Stimulated activated CD4-positive, alpha-beta T cell treated with anti-CD3 and anti-CD28 coated beads, Interleukin-2, amount 100 ng/mL, for 4 hours (primary cell): ENCODE measurements around the gene ARHGAP26.
A peak's percentile ranks its signal among the peaks of the same experiment; 100 is the strongest.

ENCODE experiments used
- DNase-seq: peaks from one replicate; pipeline ENCODE4 v3.0.0-alpha.2; 2020; ENCODE audit warnings: low read depth

The ARHGAP26 gene

GRCh38 chr5:143166661-143167420, 396.7 kb downstream of the ARHGAP26 start:
- no peak for DNase-seq

GRCh38 chr5:143168171-143168741, 398.1 kb downstream of the ARHGAP26 start:
- no peak for DNase-seq

GRCh38 chr5:143168921-143169810, 399.0 kb downstream of the ARHGAP26 start:
- no peak for DNase-seq

- DNase-seq = no peak
Observed at GRCh38 chr5:143170104-143170503, 399.9 kb downstream of the ARHGAP26 start.

- no peak for DNase-seq
Observed at GRCh38 chr5:143170977-143171376, 400.8 kb downstream of the ARHGAP26 start.

GRCh38 chr5:143172739-143173138, 402.6 kb downstream of the ARHGAP26 start:
- DNase-seq = no peak

- no peak for DNase-seq
Observed at GRCh38 chr5:143173139-143173889, 403.1 kb downstream of the ARHGAP26 start.

GRCh38 chr5:143174714-143175398, 404.7 kb downstream of the ARHGAP26 start:
- no peak for DNase-seq

- no peak for DNase-seq
Observed at GRCh38 chr5:143176048-143176447, 405.9 kb downstream of the ARHGAP26 start.

- no peak for DNase-seq
Observed at GRCh38 chr5:143177263-143177983, 407.2 kb downstream of the ARHGAP26 start.

GRCh38 chr5:143179126-143179740, 409.1 kb downstream of the ARHGAP26 start:
- no peak for DNase-seq

- DNase-seq = no peak
Observed at GRCh38 chr5:143180751-143181150, 410.6 kb downstream of the ARHGAP26 start.

- no peak for DNase-seq
Observed at GRCh38 chr5:143181173-143181572, 411.0 kb downstream of the ARHGAP26 start.

- no peak for DNase-seq
Observed at GRCh38 chr5:143182106-143182505, 411.9 kb downstream of the ARHGAP26 start.

- DNase-seq = peak; percentile 36
Observed at GRCh38 chr5:143182901-143183820, 413.0 kb downstream of the ARHGAP26 start.

GRCh38 chr5:143183989-143184388, 413.8 kb downstream of the ARHGAP26 start:
- DNase-seq = no peak

- DNase-seq = no peak
Observed at GRCh38 chr5:143186623-143187022, 416.4 kb downstream of the ARHGAP26 start.

GRCh38 chr5:143187495-143187894, 417.3 kb downstream of the ARHGAP26 start:
- no peak for DNase-seq

GRCh38 chr5:143188083-143188482, 417.9 kb downstream of the ARHGAP26 start:
- DNase-seq = no peak
